Stimulated activated CD4-positive, alpha-beta T cell treated with anti-CD3 and anti-CD28 coated beads, TNF-alpha, amount 100 ng/mL, for 24 hours (primary cell): ENCODE results near the gene PRDM1.

Experiments used
- DNase-seq, 3 experiments: peaks; one replicate each; pipeline ENCODE4 v3.0.0-alpha.2; 2020; ENCODE audit warnings: low read depth in 3 of 3

PRDM1 gene

GRCh38 chr6:106085984-106086813, at the start of gene PRDM1:
Gene PRDM1 (plus strand): TSS chr6:106086336. CDS start chr6:106086554, 218 bp downstream.
- peak; percentile 51 to 73 (median 54) for DNase-seq

GRCh38 chr6:106037060-106037459, 49.1 kb upstream of the PRDM1 start:
- no peak for DNase-seq

GRCh38 chr6:106039897-106040592, 46.1 kb upstream of the PRDM1 start:
- no peak for DNase-seq

- no peak for DNase-seq
Measured at GRCh38 chr6:106044151-106044550, 42.0 kb upstream of the PRDM1 start.

GRCh38 chr6:106045077-106045476, 41.1 kb upstream of the PRDM1 start:
- DNase-seq = no peak

GRCh38 chr6:106046116-106046853, 39.9 kb upstream of the PRDM1 start:
- DNase-seq = no peak

GRCh38 chr6:106046854-106047200, 39.3 kb upstream of the PRDM1 start:
- DNase-seq = no peak

GRCh38 chr6:106048336-106048735, 37.8 kb upstream of the PRDM1 start:
- no peak for DNase-seq

GRCh38 chr6:106050538-106050937, 35.6 kb upstream of the PRDM1 start:
- DNase-seq = no peak

GRCh38 chr6:106051226-106051625, 34.9 kb upstream of the PRDM1 start:
- no peak for DNase-seq

GRCh38 chr6:106053484-106054205, 32.5 kb upstream of the PRDM1 start:
- DNase-seq = no peak

GRCh38 chr6:106055489-106055888, 30.6 kb upstream of the PRDM1 start:
- DNase-seq = no peak

- no peak for DNase-seq
Measured at GRCh38 chr6:106056060-106056745, 29.9 kb upstream of the PRDM1 start.

- no peak for DNase-seq
Measured at GRCh38 chr6:106056746-106057390, 29.3 kb upstream of the PRDM1 start.

- DNase-seq = no peak
Measured at GRCh38 chr6:106059331-106059730, 26.8 kb upstream of the PRDM1 start.

- DNase-seq = no peak
Measured at GRCh38 chr6:106060167-106060566, 26.0 kb upstream of the PRDM1 start.

GRCh38 chr6:106063448-106063850, 22.7 kb upstream of the PRDM1 start:
- no peak for DNase-seq

GRCh38 chr6:106064142-106064541, 22.0 kb upstream of the PRDM1 start:
- DNase-seq = no peak

- DNase-seq = no peak
Measured at GRCh38 chr6:106064756-106065155, 21.4 kb upstream of the PRDM1 start.

- DNase-seq = no peak
Measured at GRCh38 chr6:106066989-106067388, 19.1 kb upstream of the PRDM1 start.

- no peak for DNase-seq
Measured at GRCh38 chr6:106069478-106069877, 16.7 kb upstream of the PRDM1 start.
